ENCODE results near the gene ATXN7L1.
A peak's percentile ranks its signal among the peaks of the same experiment; 100 is the strongest.

ATXN7L1 gene

GRCh38 chr7:105661625-105662024 is 214.8 kb downstream of the ATXN7L1 start:
- DNase-seq: no peak

- DNase-seq: no peak
Observed at GRCh38 chr7:105656922-105657521, 219.4 kb downstream of the ATXN7L1 start.

GRCh38 chr7:105655500-105656380 is 220.7 kb downstream of the ATXN7L1 start:
- DNase-seq: no peak

- DNase-seq: no peak
Observed at GRCh38 chr7:105655067-105655466, 221.3 kb downstream of the ATXN7L1 start.

GRCh38 chr7:105654095-105654686 is 222.2 kb downstream of the ATXN7L1 start:
- DNase-seq: no peak

- no peak for DNase-seq
Observed at GRCh38 chr7:105653441-105654005, 222.9 kb downstream of the ATXN7L1 start.

- DNase-seq: peak; percentile 47
Observed at GRCh38 chr7:105652359-105652993, 223.9 kb downstream of the ATXN7L1 start.

GRCh38 chr7:105651798-105652197 is 224.6 kb downstream of the ATXN7L1 start:
- no peak for DNase-seq

- no peak for DNase-seq
Observed at GRCh38 chr7:105650382-105650970, 225.9 kb downstream of the ATXN7L1 start.

GRCh38 chr7:105649727-105650381 is 226.5 kb downstream of the ATXN7L1 start:
- no peak for DNase-seq

GRCh38 chr7:105648561-105649401 is 227.6 kb downstream of the ATXN7L1 start:
- peak; percentile 26 for DNase-seq

- DNase-seq: peak; percentile 27
Observed at GRCh38 chr7:105647591-105647990, 228.8 kb downstream of the ATXN7L1 start.

GRCh38 chr7:105644937-105645336 is 231.5 kb downstream of the ATXN7L1 start:
- DNase-seq: no peak

GRCh38 chr7:105643851-105644250 is 232.5 kb downstream of the ATXN7L1 start:
- DNase-seq: no peak

- no peak for DNase-seq
Observed at GRCh38 chr7:105643384-105643783, 233.0 kb downstream of the ATXN7L1 start.

- no peak for DNase-seq
Observed at GRCh38 chr7:105642264-105642663, 234.1 kb downstream of the ATXN7L1 start.

- no peak for DNase-seq
Observed at GRCh38 chr7:105640956-105641810, 235.2 kb downstream of the ATXN7L1 start.

- DNase-seq: no peak
Observed at GRCh38 chr7:105639667-105640493, 236.5 kb downstream of the ATXN7L1 start.

- DNase-seq: peak; percentile 32
Observed at GRCh38 chr7:105638902-105639495, 237.4 kb downstream of the ATXN7L1 start.

All from NCI-H510A (cell line).